ENCODE measurements around the gene RARB. TPM values are rescaled to one million over a fixed set of nuclear protein-coding genes. Genes with fewer than 3 reads are reported as not detected.

The RARB gene
- total RNA-seq, 3 donors from 2014 or later, result 0.18 TPM; not detected in 2

GRCh38 chr3:25480811-25481210 lies 52.7 kb downstream of the RARB start:
- Mint-ChIP-seq H3K27me3 (ENCODE audit: low read depth) (peaks cover 4% of the 10 kb centered on the region), H3K4me3 (no peak overlapping the region)

GRCh38 chr3:25481386-25481785 lies 53.3 kb downstream of the RARB start:
- no peaks in the 10 kb centered on the region for H3K36me3 Mint-ChIP-seq (ENCODE audit: insufficient read depth)
- no peak for DNase-seq
- H3K4me1 Mint-ChIP-seq (ENCODE audit: low read depth), result no peaks in the 10 kb centered on the region

More at GRCh38 chr3:25480811-25481210, 52.7 kb downstream of the RARB start:
- no peak for ATAC-seq
- no peaks in the 10 kb centered on the region for H3K36me3 Mint-ChIP-seq (ENCODE audit: insufficient read depth)
- H3K4me1 Mint-ChIP-seq (ENCODE audit: low read depth), result no peaks in the 10 kb centered on the region
- H3K9me3 Mint-ChIP-seq, result no peaks in the 10 kb centered on the region
- DNase-seq, result no peak

GRCh38 chr3:25483456-25483855 lies 55.4 kb downstream of the RARB start:
- no peaks in the 10 kb centered on the region for H3K9me3 Mint-ChIP-seq
- ATAC-seq (no peak), DNase-seq (no peak)
- H3K27me3 Mint-ChIP-seq (ENCODE audit: low read depth), result peaks cover 4% of the 10 kb centered on the region
- H3K4me3 Mint-ChIP-seq, result no peak overlapping the region
- H3K4me1 Mint-ChIP-seq (ENCODE audit: low read depth), result no peaks in the 10 kb centered on the region
- H3K36me3 Mint-ChIP-seq (ENCODE audit: insufficient read depth), result no peaks in the 10 kb centered on the region

More at GRCh38 chr3:25481386-25481785, 53.3 kb downstream of the RARB start:
- no peak for ATAC-seq
- Mint-ChIP-seq H3K4me3 (no peak overlapping the region), H3K27me3 (ENCODE audit: low read depth) (peaks cover 4% of the 10 kb centered on the region), H3K9me3 (no peaks in the 10 kb centered on the region)

- Mint-ChIP-seq H3K36me3 (ENCODE audit: insufficient read depth) (no peaks in the 10 kb centered on the region), H3K4me3 (no peak overlapping the region), H3K4me1 (ENCODE audit: low read depth) (no peaks in the 10 kb centered on the region), H3K27me3 (ENCODE audit: low read depth) (peaks cover 4% of the 10 kb centered on the region), H3K9me3 (no peaks in the 10 kb centered on the region)
- ATAC-seq (no peak), DNase-seq (no peak)
Measured at GRCh38 chr3:25485673-25486072, 57.6 kb downstream of the RARB start.

GRCh38 chr3:25486932-25487331 lies 58.9 kb downstream of the RARB start:
- Mint-ChIP-seq H3K4me3 (no peak overlapping the region), H3K4me1 (ENCODE audit: low read depth) (no peaks in the 10 kb centered on the region), H3K9me3 (peaks cover under 1% of the 10 kb centered on the region), H3K27me3 (ENCODE audit: low read depth) (no peaks in the 10 kb centered on the region), H3K36me3 (ENCODE audit: insufficient read depth) (no peaks in the 10 kb centered on the region)
- ATAC-seq, result no peak
- no peak for DNase-seq

- H3K27me3 Mint-ChIP-seq (ENCODE audit: low read depth), result no peaks in the 10 kb centered on the region
- H3K36me3 Mint-ChIP-seq (ENCODE audit: insufficient read depth), result peaks cover 3% of the 10 kb centered on the region
- H3K9me3 Mint-ChIP-seq, result peaks cover 25% of the 10 kb centered on the region
- no peak overlapping the region for H3K4me3 Mint-ChIP-seq
- H3K4me1 Mint-ChIP-seq (ENCODE audit: low read depth), result no peaks in the 10 kb centered on the region
- ATAC-seq (no peak), DNase-seq (no peak)
Measured at GRCh38 chr3:25489858-25490593, 62.0 kb downstream of the RARB start.

GRCh38 chr3:25493246-25493645 lies 65.2 kb downstream of the RARB start:
- Mint-ChIP-seq H3K9me3 (peaks cover 33% of the 10 kb centered on the region), H3K36me3 (ENCODE audit: insufficient read depth) (peaks cover 3% of the 10 kb centered on the region), H3K4me1 (ENCODE audit: low read depth) (no peaks in the 10 kb centered on the region), H3K27me3 (ENCODE audit: low read depth) (no peaks in the 10 kb centered on the region), H3K4me3 (no peak overlapping the region)
- no peak for DNase-seq
- no peak for ATAC-seq

GRCh38 chr3:25493786-25494185 lies 65.7 kb downstream of the RARB start:
- no peak for ATAC-seq
- peaks cover 3% of the 10 kb centered on the region for H3K36me3 Mint-ChIP-seq (ENCODE audit: insufficient read depth)

GRCh38 chr3:25495304-25495703 lies 67.2 kb downstream of the RARB start:
- peaks cover 33% of the 10 kb centered on the region for H3K9me3 Mint-ChIP-seq
- ATAC-seq (no peak), DNase-seq (no peak)
- H3K4me1 Mint-ChIP-seq (ENCODE audit: low read depth), result no peaks in the 10 kb centered on the region
- no peaks in the 10 kb centered on the region for H3K27me3 Mint-ChIP-seq (ENCODE audit: low read depth)
- H3K36me3 Mint-ChIP-seq (ENCODE audit: insufficient read depth), result peaks cover 3% of the 10 kb centered on the region
- no peak overlapping the region for H3K4me3 Mint-ChIP-seq

More at GRCh38 chr3:25493786-25494185, 65.7 kb downstream of the RARB start:
- DNase-seq, result no peak
- peaks cover 33% of the 10 kb centered on the region for H3K9me3 Mint-ChIP-seq
- H3K4me3 Mint-ChIP-seq, result no peak overlapping the region
- H3K4me1 Mint-ChIP-seq (ENCODE audit: low read depth), result no peaks in the 10 kb centered on the region
- no peaks in the 10 kb centered on the region for H3K27me3 Mint-ChIP-seq (ENCODE audit: low read depth)

GRCh38 chr3:25495726-25496253 lies 67.7 kb downstream of the RARB start:
- no peak overlapping the region for H3K4me3 Mint-ChIP-seq
- ATAC-seq, result no peak
- DNase-seq, result no peak
- H3K27me3 Mint-ChIP-seq (ENCODE audit: low read depth), result no peaks in the 10 kb centered on the region
- H3K4me1 Mint-ChIP-seq (ENCODE audit: low read depth), result no peaks in the 10 kb centered on the region
- peaks cover 3% of the 10 kb centered on the region for H3K36me3 Mint-ChIP-seq (ENCODE audit: insufficient read depth)
- H3K9me3 Mint-ChIP-seq, result peaks cover 33% of the 10 kb centered on the region

- ATAC-seq, result no peak
- peaks cover 3% of the 10 kb centered on the region for H3K27me3 Mint-ChIP-seq (ENCODE audit: low read depth)
- peaks cover 31% of the 10 kb centered on the region for H3K9me3 Mint-ChIP-seq
- peaks cover 3% of the 10 kb centered on the region for H3K36me3 Mint-ChIP-seq (ENCODE audit: insufficient read depth)
- no peaks in the 10 kb centered on the region for H3K4me1 Mint-ChIP-seq (ENCODE audit: low read depth)
- no peak overlapping the region for H3K4me3 Mint-ChIP-seq
- DNase-seq, result no peak
Measured at GRCh38 chr3:25497096-25497495, 69.0 kb downstream of the RARB start.

- Mint-ChIP-seq H3K9me3 (peaks cover under 1% of the 10 kb centered on the region), H3K36me3 (ENCODE audit: insufficient read depth) (no peaks in the 10 kb centered on the region), H3K27me3 (ENCODE audit: low read depth) (peaks cover 3% of the 10 kb centered on the region), H3K4me1 (ENCODE audit: low read depth) (no peaks in the 10 kb centered on the region), H3K4me3 (no peak overlapping the region)
- ATAC-seq (no peak), DNase-seq (no peak)
Measured at GRCh38 chr3:25500706-25501210, 72.7 kb downstream of the RARB start.

- H3K4me1 Mint-ChIP-seq (ENCODE audit: low read depth), result no peaks in the 10 kb centered on the region
- no peaks in the 10 kb centered on the region for H3K36me3 Mint-ChIP-seq (ENCODE audit: insufficient read depth)
- H3K4me3 Mint-ChIP-seq, result no peak overlapping the region
- H3K27me3 Mint-ChIP-seq (ENCODE audit: low read depth), result peaks cover 3% of the 10 kb centered on the region
- H3K9me3 Mint-ChIP-seq, result no peaks in the 10 kb centered on the region
- ATAC-seq (no peak), DNase-seq (no peak)
Measured at GRCh38 chr3:25502233-25502632, 74.2 kb downstream of the RARB start.

- Mint-ChIP-seq H3K4me1 (ENCODE audit: low read depth) (no peaks in the 10 kb centered on the region), H3K4me3 (no peak overlapping the region), H3K9me3 (no peaks in the 10 kb centered on the region), H3K27me3 (ENCODE audit: low read depth) (peaks cover 3% of the 10 kb centered on the region), H3K36me3 (ENCODE audit: insufficient read depth) (no peaks in the 10 kb centered on the region)
- ATAC-seq (no peak), DNase-seq (no peak)
Measured at GRCh38 chr3:25503898-25504301, 75.8 kb downstream of the RARB start.

- no peak for DNase-seq
- Mint-ChIP-seq H3K36me3 (ENCODE audit: insufficient read depth) (no peaks in the 10 kb centered on the region), H3K9me3 (no peaks in the 10 kb centered on the region)
Measured at GRCh38 chr3:25505581-25505980, 77.5 kb downstream of the RARB start.

More at GRCh38 chr3:25505581-25505980, 77.5 kb downstream of the RARB start:
- no peaks in the 10 kb centered on the region for H3K4me1 Mint-ChIP-seq (ENCODE audit: low read depth)
- no peak overlapping the region for H3K4me3 Mint-ChIP-seq
- no peak for ATAC-seq
- H3K27me3 Mint-ChIP-seq (ENCODE audit: low read depth), result peaks cover 3% of the 10 kb centered on the region

Measured in activated T-cell treated with anti-CD3 and anti-CD28 coated beads, Interleukin-2, amount 50 U/mL, for 4 hours (primary cell).